Pancreas (tissue), 10 donors: Measurements from ENCODE around the gene MRE11. TPM values are rescaled to one million over a fixed set of nuclear protein-coding genes. Genes with fewer than 3 reads are reported as not detected.

ENCODE experiments used
- ATAC-seq, 4 donors: fragments of 200-7000 bp; cut with Tn5 transposase; one replicate each; pipeline versions ENCODE4 v1.8.0 to v1.9.1; 2020; ENCODE audit warnings: mild to moderate bottlenecking in 4 of 4, moderate library complexity in 4 of 4
- DNase-seq, 6 donors: peaks; one replicate each; pipeline ENCODE4 v3.0.0-alpha.2; 2020
- FAIRE-seq: peaks from 2 replicates; lab custom pipeline; 2012; peaks lifted over from hg19 to GRCh38; lab: Jason Lieb, UNC
- H3K27ac ChIP-seq, 4 donors: fragments of 200-600 bp; sonication (generic); 1 replicate in 3 of 4; 2 replicates in 1 of 4; pipeline versions ENCODE4 v1.5.0 to v1.8.0; 2020
- H3K27me3 ChIP-seq, 4 donors: fragments of 200-600 bp; one replicate each; pipeline ENCODE4 v1.8.0; 2021
- H3K36me3 ChIP-seq, 3 donors: fragments of 200-600 bp; sonication (generic) in 1 of 3; one replicate each; pipeline versions ENCODE4 v1.5.0 to v1.8.0; 2020 to 2021
- H3K4me1 ChIP-seq, 3 donors: fragments of 200-600 bp; one replicate each; pipeline ENCODE4 v1.8.0; 2021
- H3K4me3 ChIP-seq, 4 donors: fragments of 200-600 bp; sonication (generic) in 2 of 4; one replicate each; pipeline versions ENCODE4 v1.5.0 to v1.8.0; 2020 to 2021
- H3K9me3 ChIP-seq, 4 donors: fragments of 200-600 bp; one replicate each; pipeline ENCODE4 v1.8.0; 2021
- CTCF ChIP-seq, 4 donors: fragments of 200-600 bp; sonication (generic) in 3 of 4; IDR thresholded peaks; one replicate each; pipeline versions ENCODE4 v1.5.0 to v1.8.0; 2021; ENCODE audit warnings: antibody characterized with exemption in 4 of 4
- WGBS, 2 donors: extraction: QIAGEN DNeasy Blood & Tissue Kit; methylation state at CpG; one replicate each; pipeline ENCODE4 v1.1.7; 2013; 5-methylcytosine and 5-hydroxymethylcytosine counted together
- intact Hi-C, 3 donors: fragments of 100-400 bp; cut with DNase I; formaldehyde crosslinking; loops; one replicate each; pipeline versions ENCODE4 v1.11.1 to v1.14.2; 2022
- polyA plus RNA-seq, 2 donors: library from polyadenylated mRNA; stranded (reverse); fragments of 200-250 nt; gene quantifications; one replicate each; pipeline ENCODE4 v1.2.3, GENCODE V29; 2013
- total RNA-seq, 6 donors: library from RNA; stranded (reverse); fragmentation: NEBNext Ultra II Directional in 4 of 6; extraction: Animal tissue kit (Norgen Biotek cat#: 25700) in 4 of 6; gene quantifications; one replicate each; pipeline versions ENCODE4 v1.2.1 to v1.2.4, GENCODE V29; 2021 to 2023
- donor health status: healthy with polysubstance abuse.
- donor health status: DM: no; HTN: no; CAD: no; lungs with moderate emphysema.
- donor health status: DM: no; HTN: no; CAD: no.
- donor health status: control.
- donor health status: control.
- donor health status: Bipolar disorder and iron deficiency.
- donor health status: DM: yes; HTN: yes; CAD: no.
- donor health status: DM: no; HTN: no; CAD: no.
- donor health status: DM: no; HTN: no; CAD: no.
- donor health status: DM: yes; HTN: yes; CAD: no.

MRE11 gene
- total and polyA plus RNA-seq, 8 donors = 4.2 to 13.4 (median 8.6) TPM

DNA sequence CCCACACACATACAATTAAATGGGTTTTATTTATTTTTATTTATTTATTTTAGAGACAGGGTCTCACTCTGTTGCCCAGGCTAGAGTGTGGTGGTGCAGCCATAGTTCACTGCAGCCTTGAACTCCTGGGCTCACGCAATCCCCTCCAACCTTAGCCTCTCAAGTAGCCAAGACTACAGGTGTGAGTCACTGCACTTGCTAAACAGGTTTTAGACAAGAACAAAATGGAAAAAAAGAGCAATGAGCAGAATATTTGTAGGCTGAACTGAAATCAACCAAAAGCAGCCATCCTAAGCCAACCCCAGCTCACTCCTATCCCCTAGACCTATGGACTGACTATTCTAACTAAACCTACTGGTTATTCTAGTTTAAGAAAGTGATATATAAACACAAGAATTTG lies 37.8 kb downstream of the MRE11 start:
- Histone ChIP-seq H3K36me3 (peaks cover 0 to 4% (median 0%) of the 10 kb centered on the region in 3 donors), H3K4me3 (no peak overlapping the region), H3K9me3 (no peaks in the 10 kb centered on the region), H3K27me3 (no peaks in the 10 kb centered on the region), H3K27ac (no peak overlapping the region), H3K4me1 (no peaks in the 10 kb centered on the region)
- ATAC-seq = peak in 3 of 4 donors; percentile 31 to 45 (median 35)
- DNase-seq = peak in 2 of 6 donors; percentile 13 to 15
- intact Hi-C loops = no loop called here
- WGBS, 2 donors = 63 to 83% methylated on average over 1 of the region's 1 CpG
- TF ChIP-seq CTCF (IDR thresholded peaks at IDR 0.05) = no peak
- no peak for FAIRE-seq

- intact Hi-C loops = no loop called here
- Histone ChIP-seq H3K4me1 (peaks cover 0 to 6% (median 5%) of the 10 kb centered on the region in 3 donors), H3K27ac (no peak overlapping the region), H3K9me3 (no peaks in the 10 kb centered on the region), H3K27me3 (no peaks in the 10 kb centered on the region), H3K4me3 (no peak overlapping the region), H3K36me3 (no peaks in the 10 kb centered on the region)
- 97% methylated on average over 2 of the region's 2 CpGs for WGBS, 2 donors
- DNase-seq (no peak), FAIRE-seq (no peak), ATAC-seq (no peak)
- no peak for TF ChIP-seq CTCF (IDR thresholded peaks at IDR 0.05)
Measured at GRCh38 chr11:94454301-94454700, 39.3 kb downstream of the MRE11 start.

- Histone ChIP-seq H3K27ac (no peak overlapping the region), H3K4me1 (peaks cover 0 to 6% (median 5%) of the 10 kb centered on the region in 3 donors), H3K9me3 (no peaks in the 10 kb centered on the region), H3K4me3 (no peak overlapping the region), H3K36me3 (no peaks in the 10 kb centered on the region), H3K27me3 (no peaks in the 10 kb centered on the region)
- intact Hi-C loops = no loop called here
- TF ChIP-seq CTCF (IDR thresholded peaks at IDR 0.05) = no peak
- FAIRE-seq (no peak), DNase-seq (no peak), ATAC-seq (no peak)
- 95 to 97% methylated on average over 2 of the region's 2 CpGs for WGBS, 2 donors
Measured at GRCh38 chr11:94452988-94453387, 40.7 kb downstream of the MRE11 start.

DNA sequence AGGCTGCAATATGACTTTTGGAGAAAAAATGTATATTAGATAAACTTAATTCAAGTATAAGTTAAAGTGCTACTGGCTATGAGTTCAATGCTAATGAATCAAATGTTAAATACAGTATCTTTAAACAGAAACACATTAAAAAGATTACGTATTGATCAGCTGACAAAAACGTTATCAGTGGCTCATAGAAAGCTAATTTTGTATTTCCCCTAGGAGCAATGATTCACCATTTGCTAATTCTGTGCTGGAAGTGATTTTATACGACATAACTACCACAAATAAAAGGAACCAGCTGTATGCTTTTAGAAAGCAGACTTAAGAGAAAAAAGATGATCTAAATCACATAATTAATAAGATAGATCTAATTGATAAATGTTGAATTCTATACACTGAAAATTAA lies 43.6 kb downstream of the MRE11 start:
- no peak for DNase-seq
- intact Hi-C loops = no loop called here
- FAIRE-seq = no peak
- H3K27me3 ChIP-seq = no peaks in the 10 kb centered on the region
- 26 to 29% methylated on average over 3 of the region's 3 CpGs for WGBS, 2 donors
- ATAC-seq = no peak
- no peak for TF ChIP-seq CTCF (IDR thresholded peaks at IDR 0.05)
- no peak overlapping the region for H3K27ac ChIP-seq
- H3K4me3 ChIP-seq = no peak overlapping the region
- H3K4me1 ChIP-seq = peaks cover 0 to 6% (median 5%) of the 10 kb centered on the region in 3 donors
- no peaks in the 10 kb centered on the region for H3K9me3 ChIP-seq
- peaks cover 0 to 12% (median 0%) of the 10 kb centered on the region in 3 donors for H3K36me3 ChIP-seq

- 28% methylated on average over 2 of the region's 2 CpGs for WGBS, 2 donors
- H3K4me1 ChIP-seq = peaks cover 0 to 6% (median 5%) of the 10 kb centered on the region in 3 donors
- ATAC-seq (peak; percentile 61 to 84 (median 71)), DNase-seq (no peak), FAIRE-seq (no peak)
- H3K27me3 ChIP-seq = no peaks in the 10 kb centered on the region
- no peak overlapping the region for H3K4me3 ChIP-seq
- H3K36me3 ChIP-seq = peaks cover 0 to 14% (median 0%) of the 10 kb centered on the region in 3 donors
- H3K9me3 ChIP-seq = no peaks in the 10 kb centered on the region
- TF ChIP-seq CTCF (IDR thresholded peaks at IDR 0.05) = no peak
- H3K27ac ChIP-seq = no peak overlapping the region
- intact Hi-C loops = no loop called here
Measured at GRCh38 chr11:94449437-94449836, 44.2 kb downstream of the MRE11 start.
